A549 (cell line): ENCODE results near the gene RPTOR. TPM values are rescaled to one million over a fixed set of nuclear protein-coding genes. Genes with fewer than 3 reads are reported as not detected.

ENCODE experiments used
- ATAC-seq, 2 experiments: fragments of 200-7000 bp in 1 of 2; fragments of >200 bp in 1 of 2; cut with Nextera tagmentation in 1 of 2; cut with Tn5 transposase in 1 of 2; 3 replicates each; pipeline versions ENCODE4 v1.8.0 to v1.9.1; 2018 to 2020; ENCODE audit warnings: mild to moderate bottlenecking in 1 of 2, moderate library complexity in 1 of 2
- CTCF ChIA-PET: fragments of 300-600 bp; sonication (Branson Sonifier 250); formaldehyde crosslinking; extraction: SDS; loops from one replicate; lab custom pipeline; 2021; ENCODE audit warnings: antibody characterized with exemption, inconsistent platforms; lab: Yijun Ruan, JAX
- POLR2A ChIA-PET: fragments of 350-600 bp; formaldehyde crosslinking; extraction: SDS; loops from one replicate; lab custom pipeline; 2021; ENCODE audit warnings: antibody characterized with exemption, inconsistent platforms; lab: Yijun Ruan, JAX
- DNase-seq, 2 experiments: peaks; one replicate each; pipeline versions ENCODE4 v3.0.0 to v3.0.0-alpha.2; 2011 to 2016; ENCODE audit warnings: low read depth in 1 of 2, low spot score in 1 of 2
- FAIRE-seq: peaks from 2 replicates; lab custom pipeline; 2011; peaks lifted over from hg19 to GRCh38; lab: Jason Lieb, UNC
- H3K27ac ChIP-seq, 2 experiments: fragments of >200 bp; sonication (Bioruptor Twin); formaldehyde crosslinking; 3 replicates each; pipeline ENCODE4 v1.5.1; 2016 to 2017
- H3K4me1 ChIP-seq: fragments of >200 bp; sonication (Bioruptor Twin); formaldehyde crosslinking; 3 replicates; pipeline ENCODE4 v1.6.1; 2016
- H3K4me2 ChIP-seq: fragments of >200 bp; sonication (Bioruptor Twin); formaldehyde crosslinking; 3 replicates; pipeline ENCODE4 v1.6.1; 2016
- H3K4me3 ChIP-seq: fragments of >200 bp; sonication (Bioruptor Twin); formaldehyde crosslinking; 3 replicates; pipeline ENCODE4 v1.5.1; 2016
- H3K9me3 ChIP-seq: fragments of >200 bp; sonication (Bioruptor Twin); formaldehyde crosslinking; 3 replicates; pipeline ENCODE4 v1.6.1; 2016
- BCL3 ChIP-seq: fragments of >200 bp; sonication (Bioruptor Twin); formaldehyde crosslinking; IDR thresholded peaks from 3 replicates; pipeline ENCODE4 v1.6.1; 2016
- BHLHE40 ChIP-seq: IDR thresholded peaks from 2 replicates; pipeline ENCODE4 v1.6.1; 2012; ENCODE audit warnings: low read depth, low read length, inconsistent platforms
- CBX2 ChIP-seq: fragments of 200-600 bp; sonication (generic); IDR thresholded peaks from 2 replicates; pipeline ENCODE4 v1.6.1; 2016; ENCODE audit warnings: low read depth, mild to moderate bottlenecking, borderline replicate concordance
- CEBPB ChIP-seq, 2 experiments: fragments of >200 bp in 1 of 2; sonication (Bioruptor Twin) in 1 of 2; formaldehyde crosslinking in 1 of 2; IDR thresholded peaks; 2 replicates each; pipeline ENCODE4 v1.6.1; 2012 to 2016
- EHF ChIP-seq: fragments of 250-450 bp; sonication (Bioruptor Pico); IDR thresholded peaks from 2 replicates; pipeline ENCODE4 v1.5.0; 2020; ENCODE audit warnings: mild to moderate bottlenecking
- ELK1 ChIP-seq: fragments of 150-350 bp; IDR thresholded peaks from 2 replicates; pipeline ENCODE4 v1.6.1; 2014; ENCODE audit warnings: low read depth, mild to moderate bottlenecking, low read length
- ESRRA ChIP-seq: fragments of 150-350 bp; IDR thresholded peaks from 2 replicates; pipeline ENCODE4 v1.6.1; 2014; ENCODE audit warnings: mild to moderate bottlenecking, low read length, borderline replicate concordance
- FOSL2 ChIP-seq, 2 experiments: fragments of 450-650 bp in 1 of 2; fragments of >200 bp in 1 of 2; sonication (Bioruptor Twin) in 1 of 2; formaldehyde crosslinking; IDR thresholded peaks; 2 replicates each; pipeline versions ENCODE4 v1.5.0 to v1.6.1; 2016 to 2020; ENCODE audit warnings: mild to moderate bottlenecking in 1 of 2, moderate library complexity in 1 of 2
- HDAC2 ChIP-seq: fragments of 200-600 bp; sonication (generic); IDR thresholded peaks from 2 replicates; pipeline ENCODE4 v1.6.1; 2016
- HOXA7 ChIP-seq: fragments of 250-450 bp; sonication (Bioruptor Pico); IDR thresholded peaks from 2 replicates; pipeline ENCODE4 v1.5.0; 2020; ENCODE audit warnings: mild to moderate bottlenecking, moderate library complexity
- HOXB13 ChIP-seq: fragments of 250-450 bp; sonication (Bioruptor Pico); IDR thresholded peaks from 2 replicates; pipeline ENCODE4 v1.5.0; 2020; ENCODE audit warnings: low read depth, mild to moderate bottlenecking, moderate library complexity
- JUN ChIP-seq, 2 experiments: fragments of >200 bp; sonication (Bioruptor Twin); formaldehyde crosslinking; IDR thresholded peaks; 2 replicates in 1 of 2; 3 replicates in 1 of 2; pipeline ENCODE4 v1.6.1; 2016 to 2017
- JUNB ChIP-seq: fragments of >200 bp; sonication (Bioruptor Twin); formaldehyde crosslinking; IDR thresholded peaks from 2 replicates; pipeline ENCODE4 v1.6.1; 2016
- KDM5A ChIP-seq: fragments of 200-600 bp; sonication (generic); IDR thresholded peaks from 2 replicates; pipeline ENCODE4 v1.6.1; 2016; ENCODE audit warnings: antibody characterized with exemption, mild to moderate bottlenecking
- MAFK ChIP-seq: fragments of 450-650 bp; IDR thresholded peaks from 2 replicates; pipeline ENCODE4 v1.6.1; 2014; ENCODE audit not compliant: partially characterized antibody
- MAX ChIP-seq: IDR thresholded peaks from 2 replicates; pipeline ENCODE4 v1.6.1; 2012
- NFE2L2 ChIP-seq: fragments of 150-350 bp; conservative IDR thresholded peaks from 2 replicates; pipeline ENCODE4 v1.6.1; 2014; ENCODE audit warnings: low read length
- NPAS2 ChIP-seq: fragments of 250-450 bp; sonication (Bioruptor Pico); IDR thresholded peaks from 2 replicates; pipeline ENCODE4 v1.8.0; 2022; ENCODE audit warnings: mild to moderate bottlenecking, moderate library complexity, borderline replicate concordance
- NR3C1 ChIP-seq: fragments of >200 bp; sonication (Bioruptor Twin); formaldehyde crosslinking; IDR thresholded peaks from 3 replicates; pipeline ENCODE4 v1.6.1; 2017
- RAD21 ChIP-seq, 2 experiments: fragments of >200 bp in 1 of 2; sonication (Bioruptor Twin) in 1 of 2; formaldehyde crosslinking in 1 of 2; IDR thresholded peaks in 1 of 2; conservative IDR thresholded peaks in 1 of 2; 2 replicates in 1 of 2; 3 replicates in 1 of 2; pipeline ENCODE4 v1.6.1; 2012 to 2018; ENCODE audit warnings: inconsistent platforms in 1 of 2
- RFX5 ChIP-seq: fragments of 450-650 bp; IDR thresholded peaks from 2 replicates; pipeline ENCODE4 v1.7.1; 2014; ENCODE audit warnings: antibody characterized with exemption, mild to moderate bottlenecking, moderate library complexity
- TFCP2L1 ChIP-seq: fragments of 250-450 bp; sonication (Bioruptor Pico); IDR thresholded peaks from 2 replicates; pipeline ENCODE4 v1.5.0; 2021; ENCODE audit warnings: mild to moderate bottlenecking
- ZFP36 ChIP-seq: fragments of 450-650 bp; IDR thresholded peaks from 2 replicates; pipeline ENCODE4 v1.6.1; 2014; ENCODE audit warnings: borderline replicate concordance; ENCODE audit not compliant: partially characterized antibody
- ZNF302 ChIP-seq: fragments of 250-450 bp; sonication (Bioruptor Pico); IDR thresholded peaks from 2 replicates; pipeline ENCODE4 v1.9.0; 2021; ENCODE audit warnings: inconsistent platforms, mild to moderate bottlenecking, moderate library complexity
- ZSCAN20 ChIP-seq: fragments of 250-450 bp; sonication (Bioruptor Pico); IDR thresholded peaks from 2 replicates; pipeline ENCODE4 v1.8.0; 2022; ENCODE audit warnings: mild to moderate bottlenecking, moderate library complexity
- WGBS: methylation state at CpG from one replicate; pipeline ENCODE4 v1.1.6; 2017; ENCODE audit errors: missing lambda C conversion rate; 5-methylcytosine and 5-hydroxymethylcytosine counted together
- polyA plus RNA-seq, 4 experiments: library from polyadenylated mRNA; depleted of rRNA in 3 of 4; stranded (reverse); fragments of >200 nt; fragmentation: RNase III in 1 of 4; extraction: RNeasy Plus Mini Kit Qiagen cat#74134 plus additional on column Dnase treatment in 1 of 4; gene quantifications; 2 replicates in 3 of 4; 3 replicates in 1 of 4; pipeline ENCODE4 v1.2.3, GENCODE V29; 2011 to 2017

Gene RPTOR
- polyA plus RNA-seq, 2 of the 4 experiments (the other 2 are of a cell fraction): 10.8 to 27.1 TPM

GRCh38 chr17:80507965-80508364, 36.7 kb upstream of the RPTOR start:
- H3K4me1 ChIP-seq: peaks cover 34% of the 10 kb centered on the region
- no peak for FAIRE-seq
- CTCF ChIA-PET: interaction anchor here (1.4 to 2.6 kb wide), 3 partner anchors 11 to 80 kb away, joined by 3 to 8 read pairs (median 7); no protein-coding TSS in a partner anchor
- H3K9me3 ChIP-seq: no peaks in the 10 kb centered on the region
- DNase-seq: no peak
- H3K27ac ChIP-seq: peak overlapping the region in 1 of 2 experiments; percentile 85; a peak in 1 of 6 replicates
- POLR2A ChIA-PET: no interaction called here
- no peak for ATAC-seq
- TF ChIP-seq KDM5A (no peak), HOXA7 (CRISPR knock-in tag) (no peak), ESRRA (no peak), NFE2L2 (no peak), ZFP36 (no peak), CBX2 (no peak)
- H3K4me2 ChIP-seq: no peak overlapping the region
- no peak overlapping the region for H3K4me3 ChIP-seq
- 86% methylated on average over 3 of the region's 3 CpGs for WGBS

- Histone ChIP-seq H3K4me3 (no peak overlapping the region), H3K9me3 (no peaks in the 10 kb centered on the region), H3K4me1 (peaks cover 36% of the 10 kb centered on the region), H3K4me2 (no peak overlapping the region), H3K27ac (peak overlapping the region in 1 of 2 experiments; percentile 16; a peak in 2 of 6 replicates)
- whole genome bisulfite sequencing: 67% methylated on average over 8 of the region's 8 CpGs
- no peak for FAIRE-seq
- DNase-seq: no peak
- POLR2A ChIA-PET: no interaction called here
- CTCF ChIA-PET: interaction anchor here (0.9 to 2.6 kb wide), 5 partner anchors 12 to 82 kb away, joined by 3 to 8 read pairs (median 5); no protein-coding TSS in a partner anchor
- ATAC-seq: no peak
- no peak for TF ChIP-seq RFX5
- no peak for TF ChIP-seq MAX
- TF ChIP-seq BHLHE40: no peak
- TF ChIP-seq, all 56 proteins: peak for 0
Measured at GRCh38 chr17:80509311-80509710, 35.3 kb upstream of the RPTOR start.

- H3K4me2 ChIP-seq: no peak overlapping the region
- DNase-seq: no peak
- TF ChIP-seq CEBPB (IDR thresholded peaks at IDR 0.05) (no peak), TFCP2L1 (CRISPR knock-in tag) (no peak), NR3C1 (no peak), NFE2L2 (no peak), BCL3 (no peak), ZNF302 (CRISPR knock-in tag) (no peak), ZSCAN20 (CRISPR knock-in tag) (no peak), MAX (no peak), MAFK (no peak), EHF (CRISPR knock-in tag) (no peak), FOSL2 (IDR thresholded peaks at IDR 0.05) (no peak), FOSL2 (CRISPR knock-in tag; IDR thresholded peaks at IDR 0.05) (no peak), HOXA7 (CRISPR knock-in tag) (no peak), ELK1 (no peak), JUNB (no peak), JUN (IDR thresholded peaks at IDR 0.05) (no peak), HOXB13 (CRISPR knock-in tag) (no peak), HDAC2 (no peak), RAD21 (conservative IDR thresholded peaks at IDR 0.05 in 1 of 2, IDR thresholded peaks at IDR 0.05 in 1 of 2) (no peak), NPAS2 (CRISPR knock-in tag) (no peak), RFX5 (no peak)
- TF ChIP-seq, all 56 proteins: peak for 0
- ChIA-PET POLR2A (no interaction called here), CTCF (interaction anchor here (0.9 to 2.6 kb wide), 5 partner anchors 11 to 66 kb away, joined by 3 to 8 read pairs (median 4); no protein-coding TSS in a partner anchor)
- Histone ChIP-seq H3K4me1 (peaks cover 28% of the 10 kb centered on the region), H3K9me3 (no peaks in the 10 kb centered on the region), H3K4me3 (no peak overlapping the region), H3K27ac (peak overlapping the region in 1 of 2 experiments; percentile 70; a peak in 2 of 6 replicates)
- FAIRE-seq (no peak), ATAC-seq (no peak; a peak in 1 of 6 replicates)
- 87% methylated on average over 14 of the region's 14 CpGs for WGBS
Measured at GRCh38 chr17:80510132-80510531, 34.5 kb upstream of the RPTOR start.
